Measurements from ENCODE around the gene STK4.

STK4 gene

DNA sequence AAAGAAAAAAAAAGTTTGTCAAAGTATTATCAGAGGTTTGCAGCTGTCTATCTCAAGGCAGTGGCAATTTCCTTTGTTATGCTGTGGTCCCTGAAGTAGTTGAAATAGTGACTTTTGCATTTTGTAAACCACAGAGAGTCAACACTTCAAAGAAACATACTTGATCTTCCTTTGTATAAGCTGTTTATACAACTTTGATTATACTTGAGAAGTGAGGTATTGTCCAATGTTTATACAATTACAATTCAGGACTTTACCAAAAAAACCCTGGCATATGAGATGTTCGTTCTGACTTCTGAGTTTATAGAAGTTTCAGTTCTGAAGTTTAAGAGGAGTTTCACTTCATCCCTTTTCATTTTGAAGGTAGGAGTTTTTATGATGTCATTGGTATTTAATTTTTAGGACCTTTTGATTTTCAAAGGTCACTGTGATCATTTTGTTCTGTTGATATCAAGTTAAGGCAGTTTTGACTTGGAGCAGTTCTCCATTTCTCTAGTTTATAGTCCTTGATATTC, 4.0 kb downstream of the STK4 start:
- TF ChIP-seq POLR2AphosphoS5 (IDR thresholded peaks at IDR 0.05; ENCODE audit: low read depth, low read length) (no peak), SIN3A (IDR thresholded peaks at IDR 0.05; ENCODE audit: borderline replicate concordance, insufficient read depth, low read length) (no peak), FOXP2 (optimal IDR thresholded peaks at IDR 0.05; ENCODE audit: borderline replicate concordance, extremely low read depth, extremely low read length, insufficient read depth) (no peak), TAF1 (IDR thresholded peaks at IDR 0.05; ENCODE audit: borderline replicate concordance, insufficient read depth, low read length) (no peak), REST (IDR thresholded peaks at IDR 0.05; ENCODE audit: insufficient read depth in 1 of 2, low read depth in 2 of 2, low read length in 2 of 2) (no peak)

DNA sequence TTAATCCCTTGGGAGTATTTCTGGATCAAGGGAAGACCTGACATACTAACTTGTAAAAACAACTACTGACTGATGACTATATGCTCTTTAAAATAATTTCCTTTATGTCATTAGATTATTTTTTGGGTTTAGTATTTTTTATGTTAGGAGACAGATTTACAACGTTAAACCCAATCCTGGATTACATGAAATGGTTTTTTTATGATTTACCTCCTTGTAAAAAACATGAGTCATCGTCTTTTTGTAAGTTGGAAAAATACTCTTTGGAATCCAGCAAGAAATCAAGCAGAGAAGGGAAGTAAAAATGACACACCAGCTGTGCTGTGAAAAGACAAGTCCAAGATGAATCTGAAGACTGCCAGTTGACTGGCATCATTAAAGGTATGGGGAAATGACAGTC, 6.7 kb downstream of the STK4 start:
- TF ChIP-seq POLR2AphosphoS5 (IDR thresholded peaks at IDR 0.05; ENCODE audit: low read depth, low read length): no peak
- no peak for TF ChIP-seq TAF1 (IDR thresholded peaks at IDR 0.05; ENCODE audit: borderline replicate concordance, insufficient read depth, low read length)
- TF ChIP-seq SIN3A (IDR thresholded peaks at IDR 0.05; ENCODE audit: borderline replicate concordance, insufficient read depth, low read length): no peak
- TF ChIP-seq REST (IDR thresholded peaks at IDR 0.05; ENCODE audit: insufficient read depth in 1 of 2, low read depth in 2 of 2, low read length in 2 of 2): no peak
- no peak for TF ChIP-seq FOXP2 (optimal IDR thresholded peaks at IDR 0.05; ENCODE audit: borderline replicate concordance, extremely low read depth, extremely low read length, insufficient read depth)

DNA sequence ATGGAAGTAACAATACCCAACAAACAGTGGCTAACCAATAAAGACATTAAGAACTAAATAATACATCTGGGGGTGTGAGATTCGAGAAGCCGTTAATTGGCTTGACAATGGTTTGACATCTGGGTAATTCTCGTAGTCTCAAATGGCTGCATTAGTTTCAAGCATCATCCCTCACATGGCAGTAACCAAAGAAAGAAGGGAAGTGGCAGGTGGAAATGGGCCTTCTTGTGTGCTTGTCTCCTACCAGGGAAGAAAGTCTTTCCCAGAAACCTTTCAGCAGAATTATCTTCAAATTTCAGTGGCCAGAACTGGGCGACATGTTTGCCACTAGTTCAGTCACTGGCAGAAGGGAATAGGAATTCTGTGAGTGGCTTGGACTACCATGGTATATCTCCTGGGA, 10.4 kb downstream of the STK4 start:
- TF ChIP-seq REST (IDR thresholded peaks at IDR 0.05; ENCODE audit: insufficient read depth in 1 of 2, low read depth in 2 of 2, low read length in 2 of 2) (no peak), POLR2AphosphoS5 (IDR thresholded peaks at IDR 0.05; ENCODE audit: low read depth, low read length) (no peak), TAF1 (IDR thresholded peaks at IDR 0.05; ENCODE audit: borderline replicate concordance, insufficient read depth, low read length) (no peak), FOXP2 (optimal IDR thresholded peaks at IDR 0.05; ENCODE audit: borderline replicate concordance, extremely low read depth, extremely low read length, insufficient read depth) (no peak), SIN3A (IDR thresholded peaks at IDR 0.05; ENCODE audit: borderline replicate concordance, insufficient read depth, low read length) (no peak)

DNA sequence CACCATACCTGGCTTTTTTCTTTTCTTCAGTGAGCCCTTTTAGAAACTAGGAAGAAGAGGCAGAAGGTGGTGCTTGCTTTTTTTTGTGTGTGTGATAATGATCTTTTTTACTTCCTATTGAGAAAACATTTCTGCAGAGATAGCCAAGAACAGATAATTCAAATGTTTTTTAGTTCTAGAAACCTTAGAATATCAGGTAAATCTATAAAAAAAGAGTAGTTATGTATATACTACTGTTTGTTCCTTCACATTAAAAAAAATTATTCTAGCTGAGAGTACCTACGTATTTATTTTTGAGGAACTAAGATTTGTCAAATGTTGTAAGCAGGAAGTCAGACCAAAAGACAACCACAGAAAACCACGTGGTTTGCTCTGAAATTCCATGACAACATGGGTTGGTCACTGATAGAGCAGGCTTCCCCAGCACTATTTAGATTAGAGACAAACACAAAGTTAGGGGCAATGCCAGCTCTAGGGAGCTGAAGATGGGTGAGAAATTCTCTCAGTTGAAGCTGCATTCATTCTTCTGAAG, 12.8 kb downstream of the STK4 start:
- TF ChIP-seq TAF1 (IDR thresholded peaks at IDR 0.05; ENCODE audit: borderline replicate concordance, insufficient read depth, low read length) (no peak), POLR2AphosphoS5 (IDR thresholded peaks at IDR 0.05; ENCODE audit: low read depth, low read length) (no peak), REST (IDR thresholded peaks at IDR 0.05; ENCODE audit: insufficient read depth in 1 of 2, low read depth in 2 of 2, low read length in 2 of 2) (no peak), SIN3A (IDR thresholded peaks at IDR 0.05; ENCODE audit: borderline replicate concordance, insufficient read depth, low read length) (no peak), FOXP2 (optimal IDR thresholded peaks at IDR 0.05; ENCODE audit: borderline replicate concordance, extremely low read depth, extremely low read length, insufficient read depth) (no peak)
